ENCODE data around the gene BLTP3A.
"Not testable (repeated sequence)": the region's sequence is repeated elsewhere in the genome, so short reads cannot be mapped to it uniquely, and the experiment has no call there.

BLTP3A gene

DNA sequence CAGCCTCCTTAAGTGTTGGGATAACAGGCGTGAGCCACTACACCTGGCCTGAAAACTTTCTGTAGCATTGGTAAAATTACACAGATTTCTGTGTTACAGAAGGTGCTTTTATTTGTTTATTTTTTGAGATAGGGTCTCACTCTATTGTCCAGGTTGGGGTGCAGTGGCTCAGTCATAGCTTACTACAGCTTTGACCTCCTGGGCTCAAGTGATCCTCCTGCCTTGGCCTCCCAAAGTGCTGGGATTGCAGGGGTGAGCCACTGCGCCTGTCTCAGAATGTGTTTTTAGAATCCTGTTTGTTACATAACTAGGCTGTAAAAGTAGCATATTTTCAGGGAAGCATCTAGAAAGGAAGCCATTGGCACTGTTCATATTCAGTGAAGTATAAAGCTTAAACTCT is 16.9 kb upstream of the BLTP3A start:
- Histone ChIP-seq H3K23ac (ENCODE audit: low read depth, low read length, poor library complexity) (no peak overlapping the region), H2BK15ac (ENCODE audit: low read length) (no peak overlapping the region), H4K8ac (ENCODE audit: low read depth, low read length) (no peak overlapping the region), H3K36me3 (replicated peaks in 1 of 2; ENCODE audit: control insufficient read depth in 2 of 2, insufficient read depth in 2 of 2, low read length in 2 of 2) (peaks cover 8 to 64% of the 10 kb centered on the region in 2 donors), H3K79me1 (ENCODE audit: low read depth, low read length) (peaks cover 1% of the 10 kb centered on the region), H3K4me2 (ENCODE audit: insufficient read depth, low read length, poor library complexity, severe bottlenecking) (no peak overlapping the region), H3K4me1 (ENCODE audit: control insufficient read depth in 2 of 2, insufficient read depth in 1 of 2, low read depth in 1 of 2, low read length in 2 of 2) (no peaks in the 10 kb centered on the region), H3K14ac (ENCODE audit: low read length) (no peak overlapping the region), H3K4ac (ENCODE audit: low read length) (no peak overlapping the region), H3K9ac (ENCODE audit: low read depth, low read length, poor library complexity) (no peak overlapping the region), H2BK120ac (ENCODE audit: low read depth, low read length) (no peak overlapping the region), H2AK5ac (ENCODE audit: low read depth, low read length) (no peak overlapping the region), H2AFZ (ENCODE audit: low read length) (no peak overlapping the region), H2BK12ac (ENCODE audit: low read length) (no peak overlapping the region), H3K27ac (replicated peaks; ENCODE audit: low read length) (no peak overlapping the region), H3K4me3 (ENCODE audit: low read length in 2 of 2) (no peak overlapping the region), H2BK5ac (ENCODE audit: low read length) (no peak overlapping the region), H3K27me3 (ENCODE audit: control insufficient read depth in 3 of 3, insufficient read depth in 3 of 3, low read depth in 1 of 3, low read length in 3 of 3) (no peaks in the 10 kb centered on the region), H4K91ac (ENCODE audit: low read depth, low read length, poor library complexity) (no peak overlapping the region), H3K9me3 (replicated peaks in 1 of 2; ENCODE audit: control insufficient read depth in 2 of 2, insufficient read depth in 1 of 2, low read depth in 1 of 2, low read length in 2 of 2) (no peaks in the 10 kb centered on the region), H3K18ac (ENCODE audit: low read length) (no peak overlapping the region)
- DNase-seq (ENCODE audit: low spot score) = no peak
- no CpG with 5 or more reads among the region's 2 CpGs for WGBS, 2 donors (ENCODE audit: extremely low coverage in 2 of 2, insufficient read length in 2 of 2, insufficient replicate concordance in 1 of 2)

- DNase-seq (ENCODE audit: low spot score); H3K79me1 ChIP-seq (ENCODE audit: low read depth, low read length): not testable (repeated sequence)
- no CpG with 5 or more reads among the region's 9 CpGs for WGBS, 2 donors (ENCODE audit: extremely low coverage in 2 of 2, insufficient read length in 2 of 2, insufficient replicate concordance in 1 of 2)
Observed at GRCh38 chr6:34785375-34785774, 6.5 kb upstream of the BLTP3A start.

GRCh38 chr6:34787152-34787551 is 4.7 kb upstream of the BLTP3A start:
- H3K4me1 ChIP-seq (ENCODE audit: control insufficient read depth in 2 of 2, insufficient read depth in 1 of 2, low read depth in 1 of 2, low read length in 2 of 2) = not testable (repeated sequence)

More at GRCh38 chr6:34785375-34785774, 6.5 kb upstream of the BLTP3A start:
- not testable (repeated sequence) for H3K4me3 ChIP-seq (ENCODE audit: low read length in 2 of 2); H4K8ac ChIP-seq (ENCODE audit: low read depth, low read length); H3K36me3 ChIP-seq (replicated peaks in 1 of 2; ENCODE audit: control insufficient read depth in 2 of 2, insufficient read depth in 2 of 2, low read length in 2 of 2); H2BK12ac ChIP-seq (ENCODE audit: low read length); H3K23ac ChIP-seq (ENCODE audit: low read depth, low read length, poor library complexity); H3K4ac ChIP-seq (ENCODE audit: low read length); H2BK120ac ChIP-seq (ENCODE audit: low read depth, low read length); H3K27ac ChIP-seq (replicated peaks; ENCODE audit: low read length); H3K4me1 ChIP-seq (ENCODE audit: control insufficient read depth in 2 of 2, insufficient read depth in 1 of 2, low read depth in 1 of 2, low read length in 2 of 2); H3K9ac ChIP-seq (ENCODE audit: low read depth, low read length, poor library complexity); H4K91ac ChIP-seq (ENCODE audit: low read depth, low read length, poor library complexity); H3K27me3 ChIP-seq (ENCODE audit: control insufficient read depth in 3 of 3, insufficient read depth in 3 of 3, low read depth in 1 of 3, low read length in 3 of 3); H3K9me3 ChIP-seq (replicated peaks in 1 of 2; ENCODE audit: control insufficient read depth in 2 of 2, insufficient read depth in 1 of 2, low read depth in 1 of 2, low read length in 2 of 2); H3K18ac ChIP-seq (ENCODE audit: low read length); H2BK15ac ChIP-seq (ENCODE audit: low read length); H3K4me2 ChIP-seq (ENCODE audit: insufficient read depth, low read length, poor library complexity, severe bottlenecking); H2AFZ ChIP-seq (ENCODE audit: low read length); H3K14ac ChIP-seq (ENCODE audit: low read length); H2AK5ac ChIP-seq (ENCODE audit: low read depth, low read length); H2BK5ac ChIP-seq (ENCODE audit: low read length)

GRCh38 chr6:34788111-34788510 is 3.8 kb upstream of the BLTP3A start:
- Histone ChIP-seq H2BK15ac (ENCODE audit: low read length) (no peak overlapping the region), H3K4me2 (ENCODE audit: insufficient read depth, low read length, poor library complexity, severe bottlenecking) (no peak overlapping the region), H3K4me3 (ENCODE audit: low read length in 2 of 2) (no peak overlapping the region), H2BK12ac (ENCODE audit: low read length) (no peak overlapping the region), H4K91ac (ENCODE audit: low read depth, low read length, poor library complexity) (no peak overlapping the region), H3K14ac (ENCODE audit: low read length) (no peak overlapping the region), H3K4ac (ENCODE audit: low read length) (no peak overlapping the region), H3K18ac (ENCODE audit: low read length) (no peak overlapping the region), H3K27ac (replicated peaks; ENCODE audit: low read length) (no peak overlapping the region), H2AFZ (ENCODE audit: low read length) (no peak overlapping the region), H3K27me3 (ENCODE audit: control insufficient read depth in 3 of 3, insufficient read depth in 3 of 3, low read depth in 1 of 3, low read length in 3 of 3) (no peaks in the 10 kb centered on the region), H3K9ac (ENCODE audit: low read depth, low read length, poor library complexity) (no peak overlapping the region), H3K36me3 (replicated peaks in 1 of 2; ENCODE audit: control insufficient read depth in 2 of 2, insufficient read depth in 2 of 2, low read length in 2 of 2) (no peaks in the 10 kb centered on the region), H2BK5ac (ENCODE audit: low read length) (no peak overlapping the region), H2BK120ac (ENCODE audit: low read depth, low read length) (no peak overlapping the region), H3K79me1 (ENCODE audit: low read depth, low read length) (peaks cover 2% of the 10 kb centered on the region), H4K8ac (ENCODE audit: low read depth, low read length) (peak overlapping the region; percentile 43), H2AK5ac (ENCODE audit: low read depth, low read length) (no peak overlapping the region), H3K4me1 (ENCODE audit: control insufficient read depth in 2 of 2, insufficient read depth in 1 of 2, low read depth in 1 of 2, low read length in 2 of 2) (no peaks in the 10 kb centered on the region), H3K23ac (ENCODE audit: low read depth, low read length, poor library complexity) (no peak overlapping the region), H3K9me3 (replicated peaks in 1 of 2; ENCODE audit: control insufficient read depth in 2 of 2, insufficient read depth in 1 of 2, low read depth in 1 of 2, low read length in 2 of 2) (no peaks in the 10 kb centered on the region)
- DNase-seq (ENCODE audit: low spot score) = no peak
- WGBS, 2 donors (ENCODE audit: extremely low coverage in 2 of 2, insufficient read length in 2 of 2, insufficient replicate concordance in 1 of 2) = no CpG with 5 or more reads among the region's 5 CpGs

More at GRCh38 chr6:34787152-34787551, 4.7 kb upstream of the BLTP3A start:
- DNase-seq (ENCODE audit: low spot score); H3K9me3 ChIP-seq (replicated peaks in 1 of 2; ENCODE audit: control insufficient read depth in 2 of 2, insufficient read depth in 1 of 2, low read depth in 1 of 2, low read length in 2 of 2); H3K79me1 ChIP-seq (ENCODE audit: low read depth, low read length); H3K23ac ChIP-seq (ENCODE audit: low read depth, low read length, poor library complexity); H4K91ac ChIP-seq (ENCODE audit: low read depth, low read length, poor library complexity); H3K14ac ChIP-seq (ENCODE audit: low read length); H4K8ac ChIP-seq (ENCODE audit: low read depth, low read length); H2BK5ac ChIP-seq (ENCODE audit: low read length); H3K27ac ChIP-seq (replicated peaks; ENCODE audit: low read length); H2BK15ac ChIP-seq (ENCODE audit: low read length); H3K4me2 ChIP-seq (ENCODE audit: insufficient read depth, low read length, poor library complexity, severe bottlenecking); H3K18ac ChIP-seq (ENCODE audit: low read length); H2AFZ ChIP-seq (ENCODE audit: low read length); H2BK120ac ChIP-seq (ENCODE audit: low read depth, low read length); H3K36me3 ChIP-seq (replicated peaks in 1 of 2; ENCODE audit: control insufficient read depth in 2 of 2, insufficient read depth in 2 of 2, low read length in 2 of 2); H3K9ac ChIP-seq (ENCODE audit: low read depth, low read length, poor library complexity); H3K4ac ChIP-seq (ENCODE audit: low read length); H2AK5ac ChIP-seq (ENCODE audit: low read depth, low read length); H3K27me3 ChIP-seq (ENCODE audit: control insufficient read depth in 3 of 3, insufficient read depth in 3 of 3, low read depth in 1 of 3, low read length in 3 of 3); H2BK12ac ChIP-seq (ENCODE audit: low read length); H3K4me3 ChIP-seq (ENCODE audit: low read length in 2 of 2): not testable (repeated sequence)
- WGBS, 2 donors (ENCODE audit: extremely low coverage in 2 of 2, insufficient read length in 2 of 2, insufficient replicate concordance in 1 of 2) = no CpG with 5 or more reads among the region's 2 CpGs
